ENCODE results near the gene PKN2. TPM values are rescaled to one million over a fixed set of nuclear protein-coding genes. Genes with fewer than 3 reads are reported as not detected.

PKN2 gene
- 33.8 and 39.6 TPM in 2 replicates for total RNA-seq

DNA sequence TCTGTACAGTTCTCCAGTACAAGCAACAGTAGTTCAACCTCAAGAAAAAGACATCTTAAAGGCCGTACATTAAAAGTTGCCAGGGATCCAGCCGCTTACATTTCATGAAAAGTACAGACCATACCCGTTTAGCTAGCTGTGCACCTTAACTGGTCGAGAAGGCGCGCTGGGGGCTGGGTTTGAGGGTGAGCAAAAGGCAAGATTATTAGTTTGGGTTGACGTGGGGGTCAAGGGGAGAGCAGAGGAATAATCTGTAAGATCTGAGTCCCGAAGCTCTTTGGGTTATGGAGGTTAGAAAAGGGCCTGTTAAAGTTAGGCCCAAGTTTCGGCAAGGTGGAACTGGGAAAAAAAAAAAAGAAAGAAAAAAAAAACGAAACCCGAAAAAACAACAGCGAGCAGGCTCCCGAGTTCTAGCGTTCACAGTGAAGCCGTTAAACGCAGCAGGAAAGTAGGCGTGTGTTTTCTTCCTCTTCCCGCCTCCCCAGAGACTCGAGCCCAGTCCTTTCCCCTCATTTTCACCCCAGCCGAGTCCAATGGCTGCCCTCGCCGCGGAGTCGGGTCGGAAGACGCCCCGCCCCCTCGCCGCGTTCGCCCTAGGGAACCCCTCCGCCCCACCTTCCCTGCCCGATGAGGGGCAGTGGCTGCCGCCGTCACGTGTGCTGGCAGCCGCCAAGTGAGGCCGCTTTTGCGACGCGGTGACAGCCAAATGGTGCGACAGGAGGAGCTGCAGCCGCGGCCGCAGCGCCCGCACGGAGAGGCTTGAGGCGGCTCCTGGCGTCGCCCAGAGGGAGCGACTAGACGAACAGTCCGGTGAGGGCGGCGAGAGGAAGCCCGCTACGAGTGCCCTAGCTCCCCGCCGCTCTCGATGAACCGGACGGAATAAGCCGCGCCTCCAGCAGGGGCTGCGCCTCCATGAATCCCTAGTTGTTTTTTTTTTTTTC, at the start of gene PKN2:
TSS of gene PKN2 (plus strand) at position 733 of the 941 bp plus-strand sequence. CDS start 308 bp downstream, outside the sequence.

Small RNA genes lying within 50 kb of the gene (small RNA-seq; reads per million reads assigned to genes)
- not detected for gene RNU6-125P

Other genes starting within 250 kb of the PKN2 start
- 28.4 and 31.0 TPM in 2 replicates for gene GTF2B, start 207.3 kb downstream of the PKN2 start, total RNA-seq

Data from hair follicle dermal papilla cell (primary cell).